Activated CD8-positive, alpha-beta memory T cell treated with anti-CD3 and anti-CD28 coated beads for 36 hours (primary cell): ENCODE measurements around the gene TNFAIP3. TPM values are rescaled to one million over a fixed set of nuclear protein-coding genes. Genes with fewer than 3 reads are reported as not detected.
"Not testable (repeated sequence)": the region's sequence is repeated elsewhere in the genome, so short reads cannot be mapped to it uniquely, and the experiment has no call there.

Experiments used
- CTCF ChIA-PET: fragments of 350-600 bp; sonication (Branson Sonifier 250); formaldehyde crosslinking; loops from one replicate; lab custom pipeline; 2021; ENCODE audit warnings: antibody characterized with exemption; lab: Charles Lee
- POLR2A ChIA-PET: fragments of 350-600 bp; sonication (Branson Sonifier 250); formaldehyde crosslinking; loops from one replicate; lab custom pipeline; 2021; ENCODE audit warnings: antibody characterized with exemption; lab: Charles Lee
- total RNA-seq, 2 experiments: library from RNA; stranded (reverse); gene quantifications; one replicate each; pipeline ENCODE4 v1.2.3, GENCODE V29; 2021

Gene TNFAIP3
- total RNA-seq, 2 experiments from 2014 or later = 229 to 232 TPM

DNA sequence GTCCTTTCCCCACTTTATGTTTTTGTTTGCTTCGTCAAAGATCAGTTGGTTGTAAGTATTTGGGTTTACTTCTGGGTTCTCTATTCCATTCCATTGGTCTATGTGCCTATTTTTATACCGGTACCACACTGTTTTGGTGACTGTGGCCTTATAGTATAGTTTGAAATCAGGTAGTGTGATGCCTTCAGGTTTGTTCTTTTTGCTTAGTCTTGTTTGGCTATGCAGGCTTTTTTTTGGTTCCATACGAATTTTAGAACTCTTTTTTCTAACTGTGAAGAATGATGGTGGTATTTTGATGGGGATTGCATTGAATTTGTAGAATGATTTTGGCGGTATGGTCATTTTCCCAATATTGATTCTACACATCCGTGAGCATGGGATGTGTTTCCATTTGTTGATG, 28.5 kb upstream of the TNFAIP3 start:
- POLR2A ChIA-PET, CTCF ChIA-PET: not testable (repeated sequence)

DNA sequence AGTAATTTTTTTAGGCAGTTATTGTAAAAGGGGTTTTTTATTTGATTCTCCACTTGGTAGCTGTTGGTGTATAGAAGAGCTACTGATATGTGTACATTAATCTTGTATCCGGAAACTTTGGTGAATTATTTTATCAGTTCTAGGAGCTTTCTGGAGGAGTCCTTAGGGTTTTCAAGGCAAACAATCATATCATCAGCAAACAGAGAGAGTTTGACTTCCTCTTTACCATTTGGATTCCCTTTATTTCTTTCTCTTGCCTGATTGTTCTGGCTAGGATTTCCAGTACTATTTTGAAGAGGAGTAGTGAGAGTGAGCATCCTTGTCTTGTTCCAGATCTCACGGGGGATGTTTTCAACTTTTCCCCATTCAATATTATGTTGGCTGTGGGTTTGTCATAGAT, 28.0 kb upstream of the TNFAIP3 start:
- ChIA-PET POLR2A (no interaction called here), CTCF (no interaction called here)

DNA sequence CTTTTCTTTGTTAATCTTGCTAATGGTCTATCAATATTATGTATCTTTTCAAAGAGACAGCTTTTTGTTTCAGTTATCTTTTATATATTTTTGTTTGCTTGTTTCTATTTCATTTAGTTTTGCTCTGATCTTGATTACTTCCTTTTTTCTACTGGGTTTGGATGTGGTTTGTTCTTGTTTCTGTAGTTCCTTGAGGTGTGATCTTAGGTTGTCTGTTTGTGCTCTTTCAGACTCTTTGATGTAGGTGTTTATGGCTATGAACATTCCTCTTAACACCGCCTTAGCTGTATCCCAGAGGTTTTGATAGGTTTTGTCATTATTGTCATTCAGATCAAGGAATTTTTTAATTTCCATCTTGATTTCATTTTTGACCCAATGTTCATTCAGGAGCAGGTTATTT, 26.8 kb upstream of the TNFAIP3 start:
- ChIA-PET POLR2A (no interaction called here), CTCF (no interaction called here)

DNA sequence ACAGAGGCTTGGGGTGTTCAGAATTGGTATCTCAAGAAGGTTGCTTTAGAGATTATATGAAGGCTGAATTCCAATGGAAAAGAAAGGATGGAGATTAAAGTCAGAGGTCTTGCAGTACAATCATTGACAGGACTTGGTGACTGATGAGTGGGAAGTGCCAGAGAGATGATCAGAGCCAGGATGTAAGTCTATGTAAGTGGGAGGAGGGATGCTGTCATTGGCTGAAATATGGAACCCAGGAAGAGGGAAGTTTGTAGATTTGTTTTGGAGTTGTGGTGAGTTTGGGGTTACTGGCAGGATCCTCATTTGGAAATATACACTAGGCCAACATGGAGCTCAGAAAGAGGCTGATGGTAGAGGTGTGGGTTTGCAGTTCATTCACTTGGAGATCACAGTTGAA, 23.8 kb upstream of the TNFAIP3 start:
- ChIA-PET POLR2A (no interaction called here), CTCF (no interaction called here)

DNA sequence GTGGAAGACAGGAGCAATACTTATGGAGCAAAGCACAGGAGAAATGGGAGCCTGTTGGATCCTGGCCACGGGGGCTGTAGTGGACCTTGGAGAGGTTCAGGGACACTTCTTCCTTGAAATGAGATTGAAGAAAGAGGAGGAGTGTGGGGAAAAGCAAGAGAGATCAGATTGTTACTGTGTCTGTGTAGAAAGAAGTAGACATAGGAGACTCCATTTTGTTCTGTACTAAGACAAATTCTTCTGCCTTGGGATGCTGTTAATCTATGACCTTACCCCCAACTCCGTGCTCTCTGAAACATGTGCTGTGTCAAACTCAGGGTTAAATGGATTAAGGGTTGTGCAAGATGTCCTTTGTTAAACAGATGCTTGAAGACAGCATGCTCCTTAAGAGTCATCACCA, 22.7 kb upstream of the TNFAIP3 start:
- POLR2A ChIA-PET, CTCF ChIA-PET: not testable (repeated sequence)

DNA sequence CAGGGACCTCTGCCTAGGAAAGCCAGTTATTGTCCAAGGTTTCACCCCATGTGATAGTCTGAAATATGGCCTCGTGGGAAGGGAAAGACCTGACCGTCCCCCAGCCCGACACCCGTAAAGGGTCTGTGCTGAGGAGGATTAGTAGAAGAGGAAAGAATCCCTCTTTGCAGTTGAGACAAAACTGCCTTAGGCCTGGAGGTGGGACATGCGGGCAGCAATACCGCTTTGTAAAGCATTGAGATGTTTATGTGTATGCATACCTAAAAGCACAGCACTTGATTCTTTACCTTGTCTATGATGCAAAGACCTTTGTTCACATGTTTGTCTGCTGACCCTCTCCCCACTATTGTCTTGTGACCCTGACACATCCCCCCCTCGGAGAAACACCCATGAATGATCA, 22.3 kb upstream of the TNFAIP3 start:
- CTCF ChIA-PET, POLR2A ChIA-PET: not testable (repeated sequence)

DNA sequence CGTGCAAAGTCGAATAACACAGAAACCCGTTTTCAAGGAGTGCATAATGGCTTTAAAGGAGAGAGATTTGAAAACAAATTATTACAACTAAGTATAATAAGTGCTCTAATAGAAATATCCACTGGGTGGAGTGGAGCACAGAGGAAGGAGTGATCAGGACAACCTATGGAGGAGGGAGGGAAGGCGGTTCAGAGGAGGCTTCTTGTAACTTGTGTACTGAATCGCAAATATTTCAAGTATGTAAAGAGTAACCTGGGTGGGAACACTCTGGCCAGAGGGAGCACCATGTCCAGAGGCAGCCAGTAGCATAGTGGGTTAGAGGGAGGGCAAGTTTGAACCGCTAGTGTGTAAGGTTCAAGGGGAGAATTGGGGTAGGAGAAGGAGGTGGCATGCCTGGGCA, 21.6 kb upstream of the TNFAIP3 start:
- ChIA-PET CTCF (no interaction called here), POLR2A (no interaction called here)

DNA sequence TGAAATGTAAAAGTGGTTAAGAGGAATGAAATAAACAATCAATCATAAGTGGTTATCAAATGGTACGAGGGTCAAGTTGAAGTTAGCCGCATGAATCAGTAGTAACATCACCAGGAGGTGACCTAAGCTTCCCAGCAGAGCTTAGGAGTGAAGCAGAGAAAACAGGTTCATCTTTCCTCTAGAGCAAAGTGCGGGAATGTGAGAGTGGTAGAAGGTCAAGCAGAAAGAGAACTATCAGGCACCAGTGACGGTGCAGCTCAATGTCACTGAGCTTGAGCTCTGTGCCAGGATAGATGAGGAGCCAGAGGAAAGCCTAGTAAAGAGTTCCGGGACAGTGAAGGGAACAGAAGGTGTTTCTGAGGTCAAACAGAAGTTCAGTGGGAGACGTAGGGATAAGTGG, 20.8 kb upstream of the TNFAIP3 start:
- ChIA-PET POLR2A (no interaction called here), CTCF (no interaction called here)

DNA sequence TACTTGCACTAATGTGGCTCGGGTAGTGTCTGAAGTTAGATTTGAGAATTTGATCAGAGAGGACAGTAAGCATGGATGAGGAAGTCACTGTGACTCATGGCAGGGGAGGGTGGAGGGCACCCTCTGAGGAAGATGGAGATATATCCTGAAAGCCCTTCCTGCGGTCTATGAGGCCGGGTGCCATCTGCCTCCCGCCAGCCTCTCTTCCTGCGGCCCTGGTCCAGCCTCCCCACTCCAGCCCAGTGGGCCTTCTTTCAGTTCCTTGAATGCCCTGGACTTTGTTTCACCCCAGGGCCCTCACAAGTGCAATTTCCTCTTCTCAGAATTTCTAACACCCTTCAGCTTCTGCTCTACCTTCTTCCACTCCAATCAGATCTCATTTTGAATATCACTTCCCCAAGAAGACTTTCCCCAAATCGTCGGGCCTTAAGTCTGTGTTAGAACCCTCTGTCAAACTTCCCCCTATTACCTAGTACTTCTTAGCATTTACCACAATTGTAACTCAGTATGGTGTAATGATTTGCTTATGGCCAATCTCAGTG, 20.2 kb upstream of the TNFAIP3 start:
- ChIA-PET CTCF (interaction anchor here (0.5 kb wide), 1 partner anchor 97 kb away, joined by 3 read pairs; no protein-coding TSS in a partner anchor), POLR2A (no interaction called here)

DNA sequence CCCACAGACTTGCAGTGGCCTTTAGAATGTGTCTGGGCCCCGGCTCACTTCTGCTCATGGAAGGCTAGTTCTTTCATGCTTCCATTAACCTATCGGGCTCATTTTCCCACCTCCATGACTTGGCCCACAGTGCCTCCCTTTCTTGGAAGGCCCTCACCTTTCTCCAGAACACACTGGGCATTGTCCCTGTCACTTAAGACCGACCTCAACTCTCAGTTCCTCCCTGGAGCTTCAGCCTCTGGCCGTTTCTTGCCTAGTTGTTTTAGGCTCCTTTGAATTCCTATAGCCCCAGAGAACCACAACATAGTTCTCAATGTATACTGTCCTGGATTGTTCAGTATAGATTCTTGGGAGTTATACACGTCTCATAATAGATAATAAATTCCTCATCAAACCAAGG, 19.3 kb upstream of the TNFAIP3 start:
- ChIA-PET CTCF (no interaction called here), POLR2A (no interaction called here)

DNA sequence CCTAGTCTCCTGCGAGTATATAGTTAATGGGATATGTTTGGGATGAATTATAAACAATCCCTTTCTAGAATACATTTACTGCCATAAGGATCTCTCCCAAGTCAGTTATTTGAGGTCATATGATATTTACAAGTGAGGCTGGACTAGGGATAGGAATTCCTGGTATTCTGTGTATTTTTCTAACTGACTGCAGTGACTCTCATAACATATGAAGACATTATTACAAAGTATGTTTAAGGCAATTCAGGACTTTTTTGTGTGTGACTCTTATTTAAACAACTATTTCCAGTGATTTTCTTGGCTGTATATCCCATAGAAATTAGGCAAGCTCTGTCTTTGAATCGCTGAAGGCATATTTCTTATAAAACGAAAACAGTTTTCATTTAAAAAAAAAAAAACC, 18.4 kb upstream of the TNFAIP3 start:
- ChIA-PET CTCF (interaction anchor here (1.7 kb wide), 1 partner anchor 12 kb away, joined by 5 read pairs; no protein-coding TSS in a partner anchor), POLR2A (interaction anchor here (0.7 kb wide), 1 partner anchor 17 kb away, joined by 3 read pairs; no protein-coding TSS in a partner anchor)

DNA sequence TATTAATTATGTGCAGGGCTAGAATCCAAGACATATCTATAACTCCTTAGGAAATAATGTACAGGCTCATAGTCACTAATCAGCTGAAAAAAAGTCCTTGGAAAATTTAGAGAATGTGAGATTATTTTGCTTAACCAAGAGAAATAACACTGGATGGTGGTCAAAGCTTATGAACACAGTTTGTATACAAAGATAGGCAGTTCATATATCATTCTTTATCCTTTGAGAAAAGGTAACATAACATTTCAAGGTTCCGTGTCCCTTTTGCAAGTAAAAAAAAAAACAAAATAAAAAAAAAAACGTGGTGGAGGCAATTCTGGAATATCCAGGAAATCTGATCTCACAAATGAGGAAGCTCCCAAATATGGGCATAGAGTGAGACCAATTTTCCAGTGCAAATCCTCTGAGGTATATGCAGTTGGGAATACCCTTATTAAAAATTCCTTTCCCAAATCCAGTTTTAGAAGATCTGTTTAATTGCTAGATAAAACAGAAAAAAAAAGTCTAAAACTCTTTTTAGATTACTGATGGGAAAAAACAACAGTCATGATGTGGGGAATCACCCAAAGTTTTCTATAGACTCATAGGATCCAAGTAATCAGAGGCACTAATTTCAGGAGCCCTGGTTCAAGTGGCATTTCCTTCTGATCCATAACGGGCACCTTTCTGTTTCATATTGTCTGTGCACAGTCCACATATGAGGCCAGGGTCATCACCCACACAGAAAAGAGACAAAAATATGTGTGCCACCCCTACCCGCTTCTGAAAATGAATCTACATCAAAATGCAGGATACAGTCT, 17.7 kb upstream of the TNFAIP3 start:
- ChIA-PET POLR2A (interaction anchor here (0.7 to 2.0 kb wide), 3 partner anchors 17 to 44 kb away, joined by 3 to 9 read pairs (median 3); partner anchors contain the start of gene TNFAIP3), CTCF (interaction anchor here (1.7 kb wide), 1 partner anchor 13 kb away, joined by 5 read pairs; no protein-coding TSS in a partner anchor)

DNA sequence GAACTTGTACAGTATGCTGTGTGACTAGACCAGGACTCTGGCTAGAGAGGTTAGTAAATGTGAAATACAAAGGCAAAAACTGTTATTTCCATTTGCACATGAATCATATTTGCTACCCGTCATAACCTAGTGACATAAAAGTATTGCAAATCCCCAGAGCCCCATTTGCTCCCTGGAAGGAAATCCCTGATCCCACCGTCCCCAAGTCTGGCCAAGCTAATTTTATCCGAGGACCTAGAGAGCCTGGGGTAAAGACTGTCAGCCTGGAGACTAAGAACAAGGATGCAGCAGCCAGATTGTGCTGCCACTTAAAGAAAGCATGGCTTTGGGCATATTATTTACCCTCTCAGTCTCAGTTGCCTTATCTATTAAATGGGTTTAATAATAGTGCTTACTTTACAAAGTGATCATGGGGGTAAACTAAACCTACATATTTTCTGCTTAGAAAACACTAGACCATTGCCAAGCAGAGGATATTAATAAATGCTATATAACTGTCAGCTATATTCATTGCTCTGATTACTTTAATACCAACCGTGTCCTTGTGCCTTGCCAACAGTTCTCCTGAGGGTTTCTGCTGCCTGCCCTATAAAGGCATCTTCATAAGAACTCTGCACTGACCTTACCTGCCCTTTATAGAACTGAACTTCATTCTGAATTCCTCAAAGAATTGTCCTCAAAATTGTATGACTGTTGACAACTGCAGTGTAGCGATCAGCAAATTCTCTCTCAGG, 16.9 kb upstream of the TNFAIP3 start:
- POLR2A ChIA-PET = interaction anchor here (2.0 kb wide), 1 partner anchor 17 kb away, joined by 9 read pairs; the partner anchor contains the start of gene TNFAIP3
- CTCF ChIA-PET = interaction anchor here (1.7 kb wide), 1 partner anchor 13 kb away, joined by 5 read pairs; no protein-coding TSS in a partner anchor

DNA sequence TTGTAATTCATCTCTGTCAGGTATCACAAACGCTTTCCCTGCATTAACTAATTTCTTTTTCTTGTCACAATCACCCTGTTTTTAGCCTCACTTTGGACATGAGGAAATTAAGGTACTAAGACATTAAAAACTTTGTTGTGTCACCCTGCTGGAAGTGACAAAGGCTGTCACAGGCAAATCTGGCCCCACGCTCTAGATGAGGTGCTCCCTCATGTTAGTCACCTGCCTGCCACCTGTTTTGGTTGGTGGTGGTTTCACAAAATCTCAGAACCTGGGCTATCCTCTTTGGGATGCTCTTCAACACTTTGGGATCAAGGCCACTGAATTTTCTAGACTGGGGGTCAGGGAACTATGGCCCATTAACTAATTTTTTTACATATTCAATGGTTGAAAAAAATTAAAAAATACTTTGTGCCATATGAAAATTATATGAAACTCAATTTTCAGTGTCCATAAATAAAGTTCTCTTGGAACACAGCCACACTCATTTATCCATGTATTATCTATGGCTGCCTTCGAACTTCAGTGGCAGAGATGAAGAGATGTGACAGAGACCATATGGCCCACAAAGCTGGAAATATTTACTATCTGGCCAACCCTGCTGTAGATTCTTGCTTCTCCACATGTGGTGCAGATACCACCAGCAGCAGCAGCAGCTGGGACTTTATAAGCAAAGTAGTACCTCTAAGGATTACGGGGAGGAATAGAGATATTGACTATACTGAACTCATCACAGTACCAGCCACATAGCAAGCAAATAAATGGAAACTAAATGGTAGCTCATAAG, 16.1 kb upstream of the TNFAIP3 start:
- POLR2A ChIA-PET = interaction anchor here (2.0 kb wide), 1 partner anchor 16 kb away, joined by 9 read pairs; the partner anchor contains the start of gene TNFAIP3
- CTCF ChIA-PET = interaction anchor here (1.1 to 1.2 kb wide), 3 partner anchors 16 to 153 kb away, joined by 3 to 5 read pairs (median 3); partner anchors contain the start of gene TNFAIP3

DNA sequence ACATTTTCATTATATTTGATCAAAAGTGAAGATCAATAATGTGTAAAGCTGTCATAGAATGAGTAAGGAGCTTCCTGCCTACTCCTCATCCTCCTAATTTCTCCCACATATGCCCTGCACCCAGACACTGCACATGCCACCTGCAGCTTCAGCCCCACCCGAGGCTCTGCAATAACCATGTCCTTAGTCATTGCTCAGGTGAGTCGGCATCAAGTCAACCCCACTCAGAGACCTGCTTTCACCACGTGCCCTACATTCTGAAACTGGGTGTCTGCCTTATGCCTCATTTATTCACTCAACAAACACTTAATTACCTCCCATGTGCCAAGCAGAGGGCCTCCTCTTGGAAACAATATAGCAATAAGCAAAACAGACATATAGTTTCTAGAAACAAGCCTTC, 15.4 kb upstream of the TNFAIP3 start:
- CTCF ChIA-PET = interaction anchor here (1.1 to 1.2 kb wide), 3 partner anchors 16 to 153 kb away, joined by 3 to 5 read pairs (median 3); partner anchors contain the start of gene TNFAIP3
- POLR2A ChIA-PET = interaction anchor here (2.0 kb wide), 1 partner anchor 15 kb away, joined by 9 read pairs; the partner anchor contains the start of gene TNFAIP3

DNA sequence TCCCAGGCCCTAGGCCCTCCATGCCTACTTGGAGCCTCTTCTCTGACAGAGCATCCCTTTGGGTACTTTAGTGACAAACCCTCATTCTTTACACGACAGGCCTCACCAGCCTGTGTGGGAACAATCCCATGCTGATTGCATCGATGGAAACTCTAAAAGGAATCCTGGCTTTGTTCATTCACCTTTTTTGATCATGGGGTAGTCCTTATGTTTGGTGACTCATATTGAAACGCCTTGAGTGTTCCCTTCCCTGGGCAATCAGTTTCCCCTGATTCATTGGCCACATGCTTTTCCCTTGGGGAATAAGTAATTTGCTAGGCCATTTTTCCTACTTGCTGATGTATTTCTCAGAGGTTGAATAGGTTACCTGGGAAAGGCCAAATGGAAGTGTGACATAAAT, 14.7 kb upstream of the TNFAIP3 start:
- POLR2A ChIA-PET = no interaction called here
- CTCF ChIA-PET = interaction anchor here (1.4 kb wide), 1 partner anchor 140 kb away, joined by 3 read pairs; no protein-coding TSS in a partner anchor

DNA sequence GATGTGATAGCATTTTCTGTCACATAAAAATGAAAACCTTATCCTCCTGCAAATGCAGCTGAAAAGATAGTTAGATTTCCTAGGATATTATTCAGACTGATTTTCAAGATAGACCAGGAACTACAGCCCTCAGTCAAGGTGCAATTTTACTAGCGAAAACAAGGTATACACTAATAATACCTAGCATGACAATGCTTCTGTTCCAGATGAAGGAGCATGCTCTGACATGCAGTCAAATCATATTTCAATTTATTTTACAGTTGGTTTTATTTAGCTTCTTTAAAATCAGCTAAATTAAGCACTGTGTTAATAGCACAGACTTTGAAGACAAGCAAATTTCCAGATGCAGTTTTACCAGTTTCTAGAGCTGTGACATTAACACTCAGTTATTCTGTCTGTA, 14.2 kb upstream of the TNFAIP3 start:
- POLR2A ChIA-PET = no interaction called here
- CTCF ChIA-PET = interaction anchor here (1.4 kb wide), 1 partner anchor 140 kb away, joined by 3 read pairs; no protein-coding TSS in a partner anchor

DNA sequence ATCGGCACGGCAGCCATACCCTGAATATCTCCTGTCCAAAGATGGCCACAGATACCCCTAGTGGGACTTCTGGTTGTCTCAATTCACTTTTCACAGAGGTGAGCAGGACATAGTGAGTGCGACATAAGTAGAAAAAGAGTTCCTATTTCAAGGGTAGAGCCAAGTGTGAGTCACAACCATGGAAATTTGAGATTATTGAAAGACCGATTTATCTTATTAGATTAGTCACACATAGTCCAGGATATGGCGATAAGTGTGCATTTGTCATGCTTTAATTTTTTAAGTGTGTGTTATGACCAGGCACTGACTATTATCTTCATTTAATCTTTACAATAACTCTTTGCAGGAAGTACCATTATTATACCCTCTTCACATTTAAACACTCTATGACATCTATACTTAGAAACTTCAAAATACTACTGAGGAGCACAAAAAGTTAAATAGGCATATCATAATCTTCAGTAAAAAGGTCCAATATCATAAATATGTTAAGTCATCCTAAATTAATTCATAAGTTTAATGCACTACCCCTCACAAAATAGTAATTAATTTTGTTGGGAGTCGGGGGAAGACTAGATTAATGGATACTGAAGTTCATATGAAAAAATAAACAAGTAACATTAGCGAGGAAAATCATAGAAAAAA, 13.4 kb upstream of the TNFAIP3 start:
- CTCF ChIA-PET = interaction anchor here (1.4 kb wide), 1 partner anchor 141 kb away, joined by 3 read pairs; no protein-coding TSS in a partner anchor
- POLR2A ChIA-PET = no interaction called here
